GM12875 (cell line): ENCODE measurements around the gene TMEM175.

Experiments used
- H3K4me3 ChIP-seq: one replicate; pipeline ENCODE4 v1.5.1; 2011; ENCODE audit warnings: low read depth, low read length, control low read depth
- TF ChIP-seq, protein P1 (sequence below): IDR thresholded peaks from 2 replicates; pipeline ENCODE4 v1.5.1; 2011; ENCODE audit warnings: low read depth, mild to moderate bottlenecking, control low read depth, inconsistent platforms, low read length, moderate library complexity, borderline replicate concordance; ENCODE audit not compliant: insufficient read depth

TMEM175 gene

DNA sequence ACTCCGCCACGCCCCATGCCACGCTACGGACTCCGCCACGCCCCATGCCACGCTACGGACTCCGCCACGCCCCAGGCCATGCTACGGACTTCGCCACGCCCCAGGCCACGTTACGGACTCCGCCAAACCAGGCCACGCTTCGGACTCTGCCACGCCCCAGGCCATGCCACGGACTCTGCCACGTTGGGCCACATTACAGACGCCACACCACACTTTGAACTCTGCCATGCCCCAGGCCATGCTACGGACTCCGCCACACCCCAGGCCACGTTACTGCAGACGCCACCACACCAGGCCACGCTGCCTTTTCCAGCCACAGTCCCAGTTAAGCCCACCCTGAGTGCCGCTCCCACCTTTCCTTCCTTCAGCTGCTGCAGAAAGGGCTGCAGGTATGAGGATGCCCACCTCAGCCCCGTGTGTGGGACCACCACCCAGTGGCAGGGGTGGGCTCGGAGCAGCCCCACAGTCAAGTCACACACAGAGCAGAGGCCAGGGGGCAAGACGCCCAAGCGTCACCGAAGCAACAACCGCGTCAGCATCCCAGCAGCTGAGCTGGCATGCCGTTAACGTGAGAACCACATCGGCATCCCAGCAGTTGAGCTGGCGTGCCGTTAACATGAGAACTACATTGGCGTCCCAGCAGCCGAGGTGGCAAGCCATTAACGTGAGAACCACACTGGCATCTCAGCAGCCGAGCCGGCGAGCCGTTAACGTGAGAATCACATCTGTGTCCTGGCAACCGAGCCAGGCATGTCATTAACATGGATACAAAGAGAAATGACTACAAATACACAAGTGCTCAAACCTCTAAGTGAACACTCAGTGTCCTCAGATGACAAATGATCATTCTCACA, 26.5 kb upstream of the TMEM175 start:
- no peak overlapping the region for H3K4me3 ChIP-seq
- TF ChIP-seq, protein P1, sequence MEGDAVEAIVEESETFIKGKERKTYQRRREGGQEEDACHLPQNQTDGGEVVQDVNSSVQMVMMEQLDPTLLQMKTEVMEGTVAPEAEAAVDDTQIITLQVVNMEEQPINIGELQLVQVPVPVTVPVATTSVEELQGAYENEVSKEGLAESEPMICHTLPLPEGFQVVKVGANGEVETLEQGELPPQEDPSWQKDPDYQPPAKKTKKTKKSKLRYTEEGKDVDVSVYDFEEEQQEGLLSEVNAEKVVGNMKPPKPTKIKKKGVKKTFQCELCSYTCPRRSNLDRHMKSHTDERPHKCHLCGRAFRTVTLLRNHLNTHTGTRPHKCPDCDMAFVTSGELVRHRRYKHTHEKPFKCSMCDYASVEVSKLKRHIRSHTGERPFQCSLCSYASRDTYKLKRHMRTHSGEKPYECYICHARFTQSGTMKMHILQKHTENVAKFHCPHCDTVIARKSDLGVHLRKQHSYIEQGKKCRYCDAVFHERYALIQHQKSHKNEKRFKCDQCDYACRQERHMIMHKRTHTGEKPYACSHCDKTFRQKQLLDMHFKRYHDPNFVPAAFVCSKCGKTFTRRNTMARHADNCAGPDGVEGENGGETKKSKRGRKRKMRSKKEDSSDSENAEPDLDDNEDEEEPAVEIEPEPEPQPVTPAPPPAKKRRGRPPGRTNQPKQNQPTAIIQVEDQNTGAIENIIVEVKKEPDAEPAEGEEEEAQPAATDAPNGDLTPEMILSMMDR: no peak

DNA sequence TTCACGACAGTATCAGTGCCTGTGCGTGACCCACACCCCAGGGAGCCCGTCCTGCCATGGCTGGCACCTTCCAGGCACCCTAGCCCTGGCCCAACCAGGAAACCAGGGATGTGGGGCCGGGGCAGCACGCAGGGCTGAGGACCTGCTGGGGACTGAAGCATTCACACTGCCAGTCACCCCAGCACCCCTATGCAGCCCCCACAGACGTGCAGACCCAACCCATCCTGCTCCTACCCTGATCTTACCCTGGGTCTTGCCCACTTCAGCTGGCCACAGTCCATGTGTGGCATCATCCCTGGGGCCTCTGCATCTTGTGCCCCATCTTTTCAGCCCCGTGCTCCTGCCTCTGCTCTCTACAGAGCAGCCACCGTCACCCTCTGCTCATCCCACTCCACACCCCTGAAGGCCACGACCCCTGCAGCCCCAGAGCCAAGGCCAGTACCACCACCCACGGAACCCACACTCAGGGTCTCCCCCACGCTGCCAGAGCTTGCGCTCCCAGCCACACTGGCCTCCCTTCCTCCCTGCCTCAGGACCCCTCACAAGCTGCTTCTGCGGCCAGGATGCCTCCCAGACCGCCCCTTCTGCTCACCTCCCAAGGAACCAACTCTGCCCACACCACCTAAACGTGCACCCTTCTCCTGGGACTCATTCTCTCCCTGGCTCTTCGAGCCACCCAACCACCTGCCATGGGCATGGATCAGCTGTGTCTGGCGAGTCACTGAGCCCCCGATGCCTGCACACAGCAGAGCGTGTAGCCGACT, 25.7 kb upstream of the TMEM175 start:
- TF ChIP-seq, protein P1: no peak
- no peak overlapping the region for H3K4me3 ChIP-seq

DNA sequence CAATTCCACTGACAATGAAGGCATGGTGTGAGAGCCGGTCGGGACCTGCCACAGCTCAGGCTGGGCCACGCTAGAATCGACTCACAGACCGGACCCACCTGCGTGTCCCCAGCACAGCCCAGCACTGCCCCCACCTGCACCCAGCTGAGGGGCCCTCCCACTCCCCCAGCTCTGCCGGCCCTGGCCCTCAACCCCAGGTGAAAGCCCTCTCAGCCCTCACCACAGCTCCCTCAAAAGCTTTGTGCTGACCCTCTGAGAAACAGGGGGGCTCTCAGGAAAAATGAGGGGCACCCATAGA, 25.2 kb upstream of the TMEM175 start:
- H3K4me3 ChIP-seq: no peak overlapping the region
- TF ChIP-seq, protein P1: no peak

DNA sequence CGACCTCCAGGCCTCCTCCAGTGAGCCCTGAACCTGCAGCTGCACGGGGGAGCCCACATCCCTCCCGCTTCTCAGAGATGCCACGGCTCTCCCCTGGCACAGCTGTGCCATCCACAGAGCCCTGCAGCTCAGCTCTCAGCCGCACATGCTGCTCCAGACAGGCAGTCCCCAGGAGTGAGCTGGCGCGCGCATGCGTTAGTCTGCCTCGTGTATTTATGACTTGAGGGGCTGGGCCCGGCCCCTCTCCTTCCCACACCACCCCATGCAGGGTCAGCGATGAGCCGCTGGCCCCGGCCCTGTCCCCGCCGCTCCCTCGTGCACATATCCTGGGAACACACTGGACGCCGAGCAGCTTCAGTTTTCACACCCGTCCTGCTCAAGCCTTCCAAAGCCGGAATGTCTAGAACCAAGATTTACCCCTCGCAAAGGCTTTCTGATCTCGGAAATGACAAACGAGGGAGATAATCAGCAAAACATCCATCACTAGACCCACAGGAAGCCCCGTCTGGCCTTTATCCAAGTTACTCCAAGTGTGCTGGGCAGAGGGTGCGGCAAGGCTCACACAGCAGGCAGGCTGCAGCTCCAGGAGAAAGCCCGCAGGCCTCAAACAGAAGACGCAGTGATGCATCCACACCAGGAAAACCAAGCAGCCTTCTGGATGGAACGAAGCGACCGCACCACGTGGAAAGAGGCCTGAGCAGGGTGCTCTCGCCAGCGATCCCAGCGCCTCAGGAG, 24.4 kb upstream of the TMEM175 start:
- TF ChIP-seq, protein P1: no peak
- H3K4me3 ChIP-seq: no peak overlapping the region

DNA sequence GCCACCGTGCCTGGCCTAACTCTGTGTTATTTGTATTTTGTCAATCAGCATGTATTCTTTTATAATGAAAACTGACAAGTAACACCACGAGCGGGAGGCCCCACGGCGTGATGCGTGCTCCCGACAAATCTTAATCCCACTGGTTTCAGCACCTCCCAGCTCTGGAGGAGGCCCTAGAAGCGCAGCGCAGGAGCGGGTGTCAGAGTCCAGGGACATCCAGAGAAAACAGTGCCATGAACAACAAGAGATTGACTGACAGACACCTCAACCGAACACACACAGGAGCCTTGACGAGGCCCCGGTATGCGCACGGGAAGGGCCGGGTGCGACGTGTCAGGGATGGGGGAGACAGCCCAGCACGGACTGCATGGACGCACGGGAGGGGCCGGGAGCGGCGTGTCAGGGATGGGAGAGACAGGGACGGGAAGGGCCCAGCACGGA, 23.1 kb upstream of the TMEM175 start:
- no peak overlapping the region for H3K4me3 ChIP-seq
- TF ChIP-seq, protein P1: no peak

DNA sequence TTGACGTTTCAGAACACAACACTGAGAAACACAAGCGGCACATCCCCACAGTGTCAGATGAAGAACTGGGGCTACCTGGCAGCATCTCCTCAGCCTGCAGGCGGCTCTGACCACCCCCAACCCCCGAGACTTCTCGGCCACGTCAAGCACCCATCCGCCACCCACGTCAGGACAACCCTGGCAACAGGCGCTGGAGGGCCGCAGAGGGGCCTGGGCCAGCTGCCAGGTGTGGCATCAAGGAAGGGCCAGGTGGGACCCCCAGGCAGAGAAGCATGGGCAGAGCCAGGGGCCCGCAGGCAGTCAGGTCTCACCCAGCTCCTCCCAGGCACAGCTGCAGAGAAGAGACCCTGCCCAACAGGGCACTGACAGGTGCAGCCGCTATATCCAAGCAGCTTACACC, 22.4 kb upstream of the TMEM175 start:
- H3K4me3 ChIP-seq: no peak overlapping the region
- TF ChIP-seq, protein P1: no peak
